Peyer's patch (tissue), 4 donors: ENCODE results near the gene RALGPS1.

ENCODE experiments used
- POLR2A ChIP-seq, 2 donors: fragments of 450-650 bp; IDR thresholded peaks; one replicate each; pipeline ENCODE4 v1.5.1; 2017; ENCODE audit warnings: antibody characterized with exemption in 2 of 2, mild to moderate bottlenecking in 2 of 2, moderate library complexity in 2 of 2
- TF ChIP-seq, protein P1 (sequence below), 6 experiments: fragments of 450-650 bp in 4 of 6; fragments of 200-600 bp in 2 of 6; sonication (generic) in 1 of 6; IDR thresholded peaks; one replicate each; pipeline ENCODE4 v1.5.1; 2017 to 2019; ENCODE audit warnings: antibody characterized with exemption in 6 of 6, mild to moderate bottlenecking in 3 of 6, moderate library complexity in 1 of 6

DNA sequence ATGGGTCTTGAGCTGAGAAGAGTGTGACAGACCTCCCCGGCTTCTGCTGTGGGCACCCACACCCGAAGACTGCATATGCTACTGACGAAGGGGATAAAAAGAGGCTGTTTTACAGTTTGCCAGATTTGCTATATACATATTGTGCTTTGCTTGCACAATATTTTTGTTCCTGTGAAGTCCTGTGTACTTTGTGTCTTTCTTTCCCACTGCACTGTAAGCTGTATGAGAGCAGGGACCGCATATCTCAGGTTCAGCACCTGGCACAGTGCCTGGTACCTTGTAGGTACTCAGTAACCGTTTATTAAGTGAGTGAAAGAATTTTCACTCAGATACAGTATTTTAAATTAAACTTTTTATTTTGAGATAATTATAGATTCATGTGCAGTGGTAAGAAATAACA is 341.7 kb downstream of the RALGPS1 start:
- TF ChIP-seq, protein P1, sequence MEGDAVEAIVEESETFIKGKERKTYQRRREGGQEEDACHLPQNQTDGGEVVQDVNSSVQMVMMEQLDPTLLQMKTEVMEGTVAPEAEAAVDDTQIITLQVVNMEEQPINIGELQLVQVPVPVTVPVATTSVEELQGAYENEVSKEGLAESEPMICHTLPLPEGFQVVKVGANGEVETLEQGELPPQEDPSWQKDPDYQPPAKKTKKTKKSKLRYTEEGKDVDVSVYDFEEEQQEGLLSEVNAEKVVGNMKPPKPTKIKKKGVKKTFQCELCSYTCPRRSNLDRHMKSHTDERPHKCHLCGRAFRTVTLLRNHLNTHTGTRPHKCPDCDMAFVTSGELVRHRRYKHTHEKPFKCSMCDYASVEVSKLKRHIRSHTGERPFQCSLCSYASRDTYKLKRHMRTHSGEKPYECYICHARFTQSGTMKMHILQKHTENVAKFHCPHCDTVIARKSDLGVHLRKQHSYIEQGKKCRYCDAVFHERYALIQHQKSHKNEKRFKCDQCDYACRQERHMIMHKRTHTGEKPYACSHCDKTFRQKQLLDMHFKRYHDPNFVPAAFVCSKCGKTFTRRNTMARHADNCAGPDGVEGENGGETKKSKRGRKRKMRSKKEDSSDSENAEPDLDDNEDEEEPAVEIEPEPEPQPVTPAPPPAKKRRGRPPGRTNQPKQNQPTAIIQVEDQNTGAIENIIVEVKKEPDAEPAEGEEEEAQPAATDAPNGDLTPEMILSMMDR (IDR thresholded peaks at IDR 0.05): no peak
- no peak for TF ChIP-seq POLR2A (IDR thresholded peaks at IDR 0.05)
